Brain microvascular endothelial cell (primary cell): ENCODE data around the gene BCAP31.

Experiments
- DNase-seq: peaks from one replicate; pipeline ENCODE4 v3.0.0-alpha.2; 2020
- H3K27ac ChIP-seq: fragments of 250-450 bp; sonication (Bioruptor Pico); 2 replicates; pipeline ENCODE4 v1.5.1; 2020; ENCODE audit warnings: mild to moderate bottlenecking, moderate library complexity
- H3K27me3 ChIP-seq: fragments of 250-450 bp; sonication (Bioruptor Pico); replicated peaks from 2 replicates; pipeline ENCODE4 v1.5.1; 2020; ENCODE audit warnings: mild to moderate bottlenecking
- H3K36me3 ChIP-seq: fragments of 250-450 bp; sonication (Bioruptor Pico); replicated peaks from 2 replicates; pipeline ENCODE4 v1.5.1; 2020; ENCODE audit warnings: mild to moderate bottlenecking
- H3K4me3 ChIP-seq: 2 replicates; pipeline ENCODE4 v1.5.1; 2011; ENCODE audit warnings: low read depth, mild to moderate bottlenecking, control low read depth, low read length, moderate library complexity
- in situ Hi-C: cut with HindIII; loops from 2 replicates; pipeline ENCODE4 v1.10.0; 2017; ENCODE audit warnings: low sequenced_read_pairs, low pct_ligation_motif_present
- TF ChIP-seq, protein P1 (sequence below): IDR thresholded peaks from 2 replicates; pipeline ENCODE4 v1.5.1; 2011; ENCODE audit warnings: low read depth, mild to moderate bottlenecking, moderate library complexity, low read length, control low read depth, inconsistent platforms; ENCODE audit errors: missing control alignments

Gene BCAP31

DNA sequence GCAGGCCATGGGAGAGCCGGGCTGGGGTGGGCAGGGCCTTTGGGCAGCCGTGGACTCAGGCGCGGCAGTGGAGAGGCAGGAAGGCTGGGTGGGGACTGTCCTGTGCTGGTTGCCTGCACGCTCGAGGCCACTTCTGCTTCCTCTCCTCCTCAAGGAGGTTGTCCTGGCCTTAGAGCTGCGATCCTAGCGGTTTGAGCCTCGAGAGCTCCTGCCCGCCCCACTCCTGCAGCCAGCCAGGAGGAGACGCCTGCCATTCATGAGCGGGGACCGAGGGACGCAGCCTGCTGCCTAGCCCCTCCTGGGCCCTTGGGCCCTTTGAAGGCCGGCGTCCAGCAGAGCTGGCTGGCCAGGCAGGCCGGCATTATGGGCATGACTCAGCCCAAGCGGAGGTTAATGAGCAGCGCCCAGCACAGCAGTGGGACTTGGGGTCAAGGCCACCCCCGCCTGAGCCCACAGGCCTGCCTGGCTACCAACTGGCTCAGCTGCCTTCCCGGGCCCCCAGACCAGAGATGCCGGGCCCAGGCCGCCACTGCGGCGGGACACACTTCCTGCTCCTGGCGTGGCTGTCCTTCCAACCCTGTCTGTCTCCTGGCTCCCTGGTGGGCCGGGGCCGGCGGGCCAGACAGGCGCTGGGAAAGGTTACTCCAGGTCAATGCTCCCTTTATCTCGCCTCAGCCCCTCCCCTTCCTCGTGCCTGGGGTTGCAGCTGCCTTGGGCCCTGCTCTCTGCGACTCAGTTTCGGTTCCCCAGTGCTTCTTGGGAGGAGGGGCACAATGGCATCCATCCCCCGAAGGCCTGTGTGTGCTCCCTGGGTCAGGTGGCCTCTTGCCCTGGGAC lies 2.3 kb upstream of the BCAP31 start:
- Histone ChIP-seq H3K27me3 (no peaks in the 10 kb centered on the region), H3K36me3 (no peaks in the 10 kb centered on the region), H3K27ac (peak overlapping the region; percentile 59), H3K4me3 (peak overlapping the region; percentile 15)
- DNase-seq: no peak
- in situ Hi-C loops: no loop called here
- TF ChIP-seq, protein P1, sequence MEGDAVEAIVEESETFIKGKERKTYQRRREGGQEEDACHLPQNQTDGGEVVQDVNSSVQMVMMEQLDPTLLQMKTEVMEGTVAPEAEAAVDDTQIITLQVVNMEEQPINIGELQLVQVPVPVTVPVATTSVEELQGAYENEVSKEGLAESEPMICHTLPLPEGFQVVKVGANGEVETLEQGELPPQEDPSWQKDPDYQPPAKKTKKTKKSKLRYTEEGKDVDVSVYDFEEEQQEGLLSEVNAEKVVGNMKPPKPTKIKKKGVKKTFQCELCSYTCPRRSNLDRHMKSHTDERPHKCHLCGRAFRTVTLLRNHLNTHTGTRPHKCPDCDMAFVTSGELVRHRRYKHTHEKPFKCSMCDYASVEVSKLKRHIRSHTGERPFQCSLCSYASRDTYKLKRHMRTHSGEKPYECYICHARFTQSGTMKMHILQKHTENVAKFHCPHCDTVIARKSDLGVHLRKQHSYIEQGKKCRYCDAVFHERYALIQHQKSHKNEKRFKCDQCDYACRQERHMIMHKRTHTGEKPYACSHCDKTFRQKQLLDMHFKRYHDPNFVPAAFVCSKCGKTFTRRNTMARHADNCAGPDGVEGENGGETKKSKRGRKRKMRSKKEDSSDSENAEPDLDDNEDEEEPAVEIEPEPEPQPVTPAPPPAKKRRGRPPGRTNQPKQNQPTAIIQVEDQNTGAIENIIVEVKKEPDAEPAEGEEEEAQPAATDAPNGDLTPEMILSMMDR: no peak

DNA sequence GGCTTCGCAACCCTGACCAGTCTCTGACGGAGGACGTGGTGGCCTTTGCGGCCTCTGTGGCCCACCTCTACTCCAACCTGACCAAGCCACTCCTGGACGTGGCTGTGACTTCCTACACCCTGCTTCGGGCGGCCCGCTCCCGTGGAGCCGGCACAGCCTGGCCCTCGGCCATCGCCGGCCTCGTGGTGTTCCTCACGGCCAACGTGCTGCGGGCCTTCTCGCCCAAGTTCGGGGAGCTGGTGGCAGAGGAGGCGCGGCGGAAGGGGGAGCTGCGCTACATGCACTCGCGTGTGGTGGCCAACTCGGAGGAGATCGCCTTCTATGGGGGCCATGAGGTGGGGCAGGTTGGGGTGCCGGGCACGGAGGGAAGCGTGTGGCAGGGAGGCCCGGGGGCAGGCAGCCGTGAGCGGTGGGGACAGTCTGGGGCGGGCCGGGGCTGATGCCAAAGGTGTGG lies 1.7 kb upstream of the BCAP31 start:
- Histone ChIP-seq H3K27ac (no peak overlapping the region), H3K27me3 (no peaks in the 10 kb centered on the region), H3K36me3 (peaks cover 2% of the 10 kb centered on the region), H3K4me3 (no peak overlapping the region)
- TF ChIP-seq, protein P1: no peak
- in situ Hi-C loops: no loop called here
- no peak for DNase-seq

DNA sequence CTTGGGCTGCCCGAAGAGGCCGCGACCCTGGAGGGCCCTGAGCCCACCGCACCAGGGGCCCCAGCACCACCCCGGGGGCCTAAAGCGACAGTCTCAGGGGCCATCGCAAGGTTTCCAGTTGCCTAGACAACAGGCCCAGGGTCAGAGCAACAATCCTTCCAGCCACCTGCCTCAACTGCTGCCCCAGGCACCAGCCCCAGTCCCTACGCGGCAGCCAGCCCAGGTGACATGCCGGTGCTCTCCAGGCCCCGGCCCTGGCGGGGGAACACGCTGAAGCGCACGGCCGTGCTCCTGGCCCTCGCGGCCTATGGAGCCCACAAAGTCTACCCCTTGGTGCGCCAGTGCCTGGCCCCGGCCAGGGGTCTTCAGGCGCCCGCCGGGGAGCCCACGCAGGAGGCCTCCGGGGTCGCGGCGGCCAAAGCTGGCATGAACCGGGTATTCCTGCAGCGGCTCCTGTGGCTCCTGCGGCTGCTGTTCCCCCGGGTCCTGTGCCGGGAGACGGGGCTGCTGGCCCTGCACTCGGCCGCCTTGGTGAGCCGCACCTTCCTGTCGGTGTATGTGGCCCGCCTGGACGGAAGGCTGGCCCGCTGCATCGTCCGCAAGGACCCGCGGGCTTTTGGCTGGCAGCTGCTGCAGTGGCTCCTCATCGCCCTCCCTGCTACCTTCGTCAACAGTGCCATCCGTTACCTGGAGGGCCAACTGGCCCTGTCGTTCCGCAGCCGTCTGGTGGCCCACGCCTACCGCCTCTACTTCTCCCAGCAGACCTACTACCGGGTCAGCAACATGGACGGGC lies 1.0 kb upstream of the BCAP31 start:
- DNase-seq: no peak
- TF ChIP-seq, protein P1: no peak
- in situ Hi-C loops: no loop called here
- Histone ChIP-seq H3K27ac (peak overlapping the region; percentile 70), H3K4me3 (peak overlapping the region; percentile 43), H3K36me3 (peaks cover 6% of the 10 kb centered on the region), H3K27me3 (no peaks in the 10 kb centered on the region)

DNA sequence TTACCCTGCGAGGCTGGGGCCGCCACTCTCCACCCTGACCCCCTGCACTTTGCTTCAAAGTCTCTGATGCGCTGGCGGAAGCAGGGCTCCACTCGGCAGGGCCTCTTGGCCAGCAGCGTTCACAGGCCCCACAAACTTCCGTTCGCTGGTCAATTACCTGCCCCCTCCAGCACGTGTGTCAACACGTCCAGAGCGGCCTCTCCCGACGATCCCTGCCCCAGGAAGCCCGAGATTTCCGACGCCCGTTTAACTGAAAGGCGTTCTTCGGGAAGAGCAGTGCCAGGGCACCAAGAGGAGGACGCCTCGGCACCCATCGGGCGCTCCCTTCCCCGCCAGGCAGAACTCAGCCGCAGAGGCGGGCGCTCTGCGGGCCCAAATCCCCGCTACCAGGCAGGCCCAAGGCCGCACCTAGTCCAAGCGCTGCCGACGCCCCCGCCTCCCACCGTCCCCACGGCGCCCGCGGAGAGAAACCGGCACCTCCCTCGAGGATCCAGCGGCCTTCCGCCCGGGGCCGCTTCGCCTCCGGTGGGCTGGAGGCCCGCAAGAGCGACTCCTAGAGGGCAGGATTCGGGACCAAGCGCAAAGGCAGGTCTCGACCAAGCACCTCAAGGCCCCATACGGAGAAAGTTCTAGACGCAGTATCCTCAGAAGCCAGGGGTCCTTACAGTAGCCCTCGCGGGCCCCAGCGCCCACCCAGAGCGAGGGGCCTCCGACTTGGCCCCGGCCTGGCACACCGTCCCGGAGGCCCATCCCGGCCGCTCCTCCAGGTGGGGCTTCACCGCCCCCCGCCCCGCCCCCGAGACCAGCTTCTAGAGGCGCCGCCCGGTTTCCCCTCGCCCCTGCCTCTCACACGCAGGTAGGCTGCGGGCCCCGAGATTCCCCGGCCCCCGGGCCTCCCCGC lies 586 bp downstream of the BCAP31 start:
- peak; percentile 13 for DNase-seq
- in situ Hi-C loops: no loop called here

More for the DNA sequence above, 586 bp downstream of the BCAP31 start:
- Histone ChIP-seq H3K36me3 (peaks cover 14% of the 10 kb centered on the region), H3K27me3 (no peaks in the 10 kb centered on the region), H3K4me3 (peak overlapping the region; percentile 65), H3K27ac (peak overlapping the region; percentile 70)
- TF ChIP-seq, protein P1: peak; percentile 63
